HepG2 (cell line): ENCODE results near the gene SHC1. TPM values are rescaled to one million over a fixed set of nuclear protein-coding genes. Genes with fewer than 3 reads are reported as not detected.

Experiments
- BORCS8-MEF2B ChIP-seq: sonication (generic); formaldehyde crosslinking; IDR thresholded peaks from 2 replicates; pipeline ENCODE4 v1.8.0; 2022; ENCODE audit warnings: mild to moderate bottlenecking, missing genetic modification reagents
- CC2D1A ChIP-seq: sonication (generic); formaldehyde crosslinking; IDR thresholded peaks from 2 replicates; pipeline ENCODE4 v1.8.1; 2023; ENCODE audit warnings: mild to moderate bottlenecking, missing genetic modification reagents
- CENPX ChIP-seq: sonication (generic); formaldehyde crosslinking; IDR thresholded peaks from 2 replicates; pipeline ENCODE4 v1.9.0; 2021; ENCODE audit warnings: mild to moderate bottlenecking, missing genetic modification reagents, moderate library complexity
- DR1 ChIP-seq: sonication (generic); formaldehyde crosslinking; IDR thresholded peaks from 2 replicates; pipeline ENCODE4 v1.8.0; 2021; ENCODE audit warnings: mild to moderate bottlenecking, missing genetic modification reagents, inconsistent platforms
- HDAC2 ChIP-seq: sonication (generic); formaldehyde crosslinking; IDR thresholded peaks from 2 replicates; pipeline ENCODE4 v1.4.0; 2020; ENCODE audit warnings: missing genetic modification reagents
- KMT2A ChIP-seq: sonication (generic); formaldehyde crosslinking; IDR thresholded peaks from 2 replicates; pipeline ENCODE4 v1.4.0; 2020; ENCODE audit warnings: missing genetic modification reagents
- NR1H2 ChIP-seq: sonication (generic); formaldehyde crosslinking; IDR thresholded peaks from 2 replicates; pipeline ENCODE4 v1.8.1; 2022; ENCODE audit warnings: low read depth, missing genetic modification reagents, borderline replicate concordance
- U2AF2 ChIP-seq: fragments of 200-400 bp; formaldehyde crosslinking; IDR thresholded peaks from 2 replicates; pipeline ENCODE4 v1.6.1; 2017; ENCODE audit warnings: low read depth, mild to moderate bottlenecking, low read length
- ZMYM2 ChIP-seq: sonication (generic); formaldehyde crosslinking; IDR thresholded peaks from 2 replicates; pipeline ENCODE4 v1.8.0; 2022; ENCODE audit warnings: mild to moderate bottlenecking, missing genetic modification reagents
- ZNF136 ChIP-seq: sonication (generic); formaldehyde crosslinking; IDR thresholded peaks from 2 replicates; pipeline ENCODE4 v1.8.1; 2022; ENCODE audit warnings: low read depth, mild to moderate bottlenecking, moderate library complexity, missing genetic modification reagents
- ZNF782 ChIP-seq: sonication (generic); formaldehyde crosslinking; IDR thresholded peaks from 2 replicates; pipeline ENCODE4 v1.4.0; 2020; ENCODE audit warnings: missing genetic modification reagents, mild to moderate bottlenecking, borderline replicate concordance
- polyA plus RNA-seq, 8 experiments: library from polyadenylated mRNA; depleted of rRNA in 3 of 8; stranded (reverse) in 7 of 8; unstranded in 1 of 8; fragments of >200 nt; fragmentation: Illumina TruSeq in 4 of 8; extraction: Trizol in 4 of 8; gene quantifications; 2 replicates each; pipeline versions ENCODE4 v1.2.1 to v1.2.3, GENCODE V29; 2011 to 2016; ENCODE audit warnings: low read depth in 4 of 8, missing spikeins in 1 of 8, mixed read lengths in 1 of 8; ENCODE audit not compliant: insufficient read depth in 1 of 8
- total RNA-seq, 5 experiments: library from RNA; depleted of rRNA; stranded (reverse); fragments of >200 nt; fragmentation: Illumina TruSeq; extraction: Trizol; gene quantifications; 2 replicates each; pipeline ENCODE4 v1.2.3, GENCODE V29; 2016; ENCODE audit warnings: low read depth in 1 of 5
- TF ChIP-seq, protein P1 (sequence below): sonication (generic); formaldehyde crosslinking; IDR thresholded peaks from 2 replicates; pipeline ENCODE4 v1.5.1; 2020; ENCODE audit warnings: missing genetic modification reagents, mild to moderate bottlenecking, borderline replicate concordance
- TF ChIP-seq, protein P2 (sequence below): sonication (generic); formaldehyde crosslinking; IDR thresholded peaks from 2 replicates; pipeline ENCODE4 v1.5.0; 2020; ENCODE audit warnings: missing genetic modification reagents, mild to moderate bottlenecking, borderline replicate concordance
- TF ChIP-seq, protein P3 (sequence below): sonication (generic); formaldehyde crosslinking; IDR thresholded peaks from 2 replicates; pipeline ENCODE4 v1.4.0; 2020; ENCODE audit warnings: missing genetic modification reagents, borderline replicate concordance
- TF ChIP-seq, protein P4 (sequence below), 2 experiments: sonication (generic) in 1 of 2; formaldehyde crosslinking in 1 of 2; IDR thresholded peaks; 2 replicates each; pipeline versions ENCODE4 v1.6.1 to v1.9.0; 2014 to 2022; ENCODE audit warnings: antibody characterized with exemption in 1 of 2, borderline replicate concordance in 1 of 2, inconsistent platforms in 1 of 2, low read depth in 1 of 2, missing genetic modification reagents in 1 of 2

The SHC1 gene
- total and polyA plus RNA-seq, 2 of the 13 experiments (the other 11 are each of a cell fraction or from before 2014, with no cell fraction given) = 52.0 to 137 TPM

DNA sequence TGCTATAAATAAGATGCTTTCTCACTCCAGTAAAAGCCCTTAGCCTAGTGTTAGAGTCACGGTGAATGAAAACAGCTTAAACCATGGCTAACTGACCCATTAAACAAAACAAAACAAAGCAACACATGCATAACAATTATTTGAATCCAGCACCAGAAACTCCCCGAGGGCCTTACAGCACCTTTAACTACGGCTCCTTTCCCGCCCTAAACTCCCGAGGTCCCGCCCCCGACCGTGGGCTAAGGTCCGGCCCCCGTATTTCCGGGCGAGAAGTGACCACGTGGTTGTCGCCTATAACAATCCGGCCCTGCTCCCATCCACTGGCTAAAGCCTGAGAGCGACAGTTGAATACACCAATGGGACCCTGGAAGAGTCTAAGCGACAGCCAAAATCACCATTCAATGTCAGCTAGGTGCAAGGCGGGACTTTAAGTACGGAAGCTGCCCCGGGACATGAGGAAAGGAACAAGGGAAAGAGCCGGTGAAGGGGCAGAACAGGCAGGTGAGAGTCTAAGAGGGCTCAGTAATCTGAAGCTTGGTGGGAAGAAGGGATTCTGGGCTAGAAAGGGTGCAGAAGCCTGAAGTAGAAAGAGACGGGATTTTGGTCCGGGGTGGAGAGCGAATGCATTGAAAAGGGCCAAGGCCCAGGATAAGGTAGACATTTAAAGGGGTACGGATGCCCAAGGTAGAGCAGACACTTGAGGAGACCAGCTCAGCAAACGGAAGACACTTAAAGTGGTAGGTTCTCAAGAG is 12.5 kb upstream of the SHC1 start, which contains the start of gene FLAD1 (continued):
- TF ChIP-seq NR1H2 (CRISPR knock-in tag) (no peak), CENPX (CRISPR knock-in tag) (no peak), CC2D1A (CRISPR knock-in tag) (no peak), U2AF2 (no peak), ZMYM2 (CRISPR knock-in tag) (no peak), ZNF782 (CRISPR knock-in tag) (no peak), BORCS8-MEF2B (CRISPR knock-in tag) (peak; percentile 86), DR1 (peak; percentile 59), KMT2A (CRISPR knock-in tag) (peak; percentile 74; the same call in 1 of the 2 replicates), HDAC2 (CRISPR knock-in tag) (peak; percentile 77; the same call in 1 of the 2 replicates), ZNF136 (CRISPR knock-in tag) (no peak)
- TF ChIP-seq, protein P1, sequence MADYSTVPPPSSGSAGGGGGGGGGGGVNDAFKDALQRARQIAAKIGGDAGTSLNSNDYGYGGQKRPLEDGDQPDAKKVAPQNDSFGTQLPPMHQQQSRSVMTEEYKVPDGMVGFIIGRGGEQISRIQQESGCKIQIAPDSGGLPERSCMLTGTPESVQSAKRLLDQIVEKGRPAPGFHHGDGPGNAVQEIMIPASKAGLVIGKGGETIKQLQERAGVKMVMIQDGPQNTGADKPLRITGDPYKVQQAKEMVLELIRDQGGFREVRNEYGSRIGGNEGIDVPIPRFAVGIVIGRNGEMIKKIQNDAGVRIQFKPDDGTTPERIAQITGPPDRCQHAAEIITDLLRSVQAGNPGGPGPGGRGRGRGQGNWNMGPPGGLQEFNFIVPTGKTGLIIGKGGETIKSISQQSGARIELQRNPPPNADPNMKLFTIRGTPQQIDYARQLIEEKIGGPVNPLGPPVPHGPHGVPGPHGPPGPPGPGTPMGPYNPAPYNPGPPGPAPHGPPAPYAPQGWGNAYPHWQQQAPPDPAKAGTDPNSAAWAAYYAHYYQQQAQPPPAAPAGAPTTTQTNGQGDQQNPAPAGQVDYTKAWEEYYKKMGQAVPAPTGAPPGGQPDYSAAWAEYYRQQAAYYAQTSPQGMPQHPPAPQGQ (CRISPR knock-in tag) = no peak
- TF ChIP-seq, protein P2, sequence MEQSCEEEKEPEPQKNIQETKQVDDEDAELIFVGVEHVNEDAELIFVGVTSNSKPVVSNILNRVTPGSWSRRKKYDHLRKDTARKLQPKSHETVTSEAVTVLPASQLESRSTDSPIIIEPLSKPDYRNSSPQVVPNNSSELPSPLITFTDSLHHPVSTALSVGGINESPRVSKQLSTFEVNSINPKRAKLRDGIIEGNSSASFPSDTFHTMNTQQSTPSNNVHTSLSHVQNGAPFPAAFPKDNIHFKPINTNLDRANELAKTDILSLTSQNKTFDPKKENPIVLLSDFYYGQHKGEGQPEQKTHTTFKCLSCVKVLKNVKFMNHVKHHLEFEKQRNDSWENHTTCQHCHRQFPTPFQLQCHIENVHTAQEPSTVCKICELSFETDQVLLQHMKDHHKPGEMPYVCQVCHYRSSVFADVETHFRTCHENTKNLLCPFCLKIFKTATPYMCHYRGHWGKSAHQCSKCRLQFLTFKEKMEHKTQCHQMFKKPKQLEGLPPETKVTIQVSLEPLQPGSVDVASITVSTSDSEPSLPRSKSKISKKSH (CRISPR knock-in tag) = no peak
- TF ChIP-seq, protein P3, sequence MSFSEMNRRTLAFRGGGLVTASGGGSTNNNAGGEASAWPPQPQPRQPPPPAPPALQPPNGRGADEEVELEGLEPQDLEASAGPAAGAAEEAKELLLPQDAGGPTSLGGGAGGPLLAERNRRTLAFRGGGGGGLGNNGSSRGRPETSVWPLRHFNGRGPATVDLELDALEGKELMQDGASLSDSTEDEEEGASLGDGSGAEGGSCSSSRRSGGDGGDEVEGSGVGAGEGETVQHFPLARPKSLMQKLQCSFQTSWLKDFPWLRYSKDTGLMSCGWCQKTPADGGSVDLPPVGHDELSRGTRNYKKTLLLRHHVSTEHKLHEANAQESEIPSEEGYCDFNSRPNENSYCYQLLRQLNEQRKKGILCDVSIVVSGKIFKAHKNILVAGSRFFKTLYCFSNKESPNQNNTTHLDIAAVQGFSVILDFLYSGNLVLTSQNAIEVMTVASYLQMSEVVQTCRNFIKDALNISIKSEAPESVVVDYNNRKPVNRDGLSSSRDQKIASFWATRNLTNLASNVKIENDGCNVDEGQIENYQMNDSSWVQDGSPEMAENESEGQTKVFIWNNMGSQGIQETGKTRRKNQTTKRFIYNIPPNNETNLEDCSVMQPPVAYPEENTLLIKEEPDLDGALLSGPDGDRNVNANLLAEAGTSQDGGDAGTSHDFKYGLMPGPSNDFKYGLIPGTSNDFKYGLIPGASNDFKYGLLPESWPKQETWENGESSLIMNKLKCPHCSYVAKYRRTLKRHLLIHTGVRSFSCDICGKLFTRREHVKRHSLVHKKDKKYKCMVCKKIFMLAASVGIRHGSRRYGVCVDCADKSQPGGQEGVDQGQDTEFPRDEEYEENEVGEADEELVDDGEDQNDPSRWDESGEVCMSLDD = no peak
- TF ChIP-seq, protein P4, sequence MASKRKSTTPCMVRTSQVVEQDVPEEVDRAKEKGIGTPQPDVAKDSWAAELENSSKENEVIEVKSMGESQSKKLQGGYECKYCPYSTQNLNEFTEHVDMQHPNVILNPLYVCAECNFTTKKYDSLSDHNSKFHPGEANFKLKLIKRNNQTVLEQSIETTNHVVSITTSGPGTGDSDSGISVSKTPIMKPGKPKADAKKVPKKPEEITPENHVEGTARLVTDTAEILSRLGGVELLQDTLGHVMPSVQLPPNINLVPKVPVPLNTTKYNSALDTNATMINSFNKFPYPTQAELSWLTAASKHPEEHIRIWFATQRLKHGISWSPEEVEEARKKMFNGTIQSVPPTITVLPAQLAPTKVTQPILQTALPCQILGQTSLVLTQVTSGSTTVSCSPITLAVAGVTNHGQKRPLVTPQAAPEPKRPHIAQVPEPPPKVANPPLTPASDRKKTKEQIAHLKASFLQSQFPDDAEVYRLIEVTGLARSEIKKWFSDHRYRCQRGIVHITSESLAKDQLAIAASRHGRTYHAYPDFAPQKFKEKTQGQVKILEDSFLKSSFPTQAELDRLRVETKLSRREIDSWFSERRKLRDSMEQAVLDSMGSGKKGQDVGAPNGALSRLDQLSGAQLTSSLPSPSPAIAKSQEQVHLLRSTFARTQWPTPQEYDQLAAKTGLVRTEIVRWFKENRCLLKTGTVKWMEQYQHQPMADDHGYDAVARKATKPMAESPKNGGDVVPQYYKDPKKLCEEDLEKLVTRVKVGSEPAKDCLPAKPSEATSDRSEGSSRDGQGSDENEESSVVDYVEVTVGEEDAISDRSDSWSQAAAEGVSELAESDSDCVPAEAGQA (IDR thresholded peaks at IDR 0.05; ENCODE audit: low read depth) = no peak
- TF ChIP-seq, protein P4 (CRISPR knock-in tag; IDR thresholded peaks at IDR 0.05; ENCODE audit: borderline replicate concordance) = no peak
